Dedifferentiated amniotic fluid mesenchymal stem cell (primary cell): ENCODE data around the gene SFT2D1.

Experiments used
- DNase-seq: peaks from one replicate; pipeline ENCODE4 v3.0.0-alpha.2; 2016; ENCODE audit errors: extremely low spot score

The SFT2D1 gene

DNA sequence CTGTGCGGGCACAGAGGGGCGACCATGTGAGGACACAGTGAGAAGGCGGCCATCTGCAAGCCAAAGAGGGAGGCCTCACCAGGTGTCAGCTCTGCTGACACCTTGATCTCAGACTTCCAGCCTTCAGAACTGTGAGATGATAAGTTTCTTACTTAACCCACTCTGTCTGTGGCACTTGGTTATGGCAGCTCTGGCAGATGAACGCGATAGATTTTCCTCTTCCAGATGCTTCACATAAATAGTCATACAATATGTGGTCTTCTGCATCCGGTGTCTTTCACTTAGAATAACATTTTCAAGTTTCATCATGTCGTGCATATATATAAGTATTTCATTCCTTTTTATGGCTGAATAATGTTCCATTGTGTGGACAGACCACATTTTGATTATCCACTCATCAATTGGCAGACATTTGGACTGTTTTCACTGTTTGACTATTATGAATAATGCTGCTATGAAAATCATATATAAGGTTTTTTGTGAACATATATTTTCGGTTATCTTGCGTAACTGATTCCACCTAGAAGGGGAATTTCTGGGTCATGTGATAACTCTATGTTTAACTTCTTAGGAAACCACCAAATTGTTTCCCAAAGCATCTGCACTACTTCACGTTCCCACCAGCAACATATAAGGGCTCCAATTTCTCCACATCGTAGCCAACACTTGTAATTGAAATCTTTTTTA, 64.3 kb downstream of the SFT2D1 start:
- no peak for DNase-seq

DNA sequence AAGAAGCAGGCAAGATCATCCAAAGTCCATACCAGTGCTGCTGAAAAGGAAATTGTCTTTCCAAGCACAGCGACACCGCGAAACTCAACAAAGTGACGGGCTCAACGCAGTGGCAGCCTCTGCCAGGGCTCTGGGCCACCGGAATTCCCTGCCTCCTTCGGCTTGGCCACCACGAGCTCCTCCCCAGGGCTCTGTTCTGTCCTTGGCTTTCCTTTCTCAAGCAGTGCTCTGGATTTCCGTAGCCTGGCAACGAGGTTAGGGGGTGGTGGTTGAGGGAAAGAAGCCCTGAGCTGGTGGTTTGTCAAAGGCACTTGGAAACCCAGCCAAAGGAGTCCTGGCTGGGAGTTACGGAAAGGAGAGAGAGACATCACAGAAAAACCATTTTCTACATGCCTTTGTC, 65.3 kb downstream of the SFT2D1 start:
- no peak for DNase-seq

DNA sequence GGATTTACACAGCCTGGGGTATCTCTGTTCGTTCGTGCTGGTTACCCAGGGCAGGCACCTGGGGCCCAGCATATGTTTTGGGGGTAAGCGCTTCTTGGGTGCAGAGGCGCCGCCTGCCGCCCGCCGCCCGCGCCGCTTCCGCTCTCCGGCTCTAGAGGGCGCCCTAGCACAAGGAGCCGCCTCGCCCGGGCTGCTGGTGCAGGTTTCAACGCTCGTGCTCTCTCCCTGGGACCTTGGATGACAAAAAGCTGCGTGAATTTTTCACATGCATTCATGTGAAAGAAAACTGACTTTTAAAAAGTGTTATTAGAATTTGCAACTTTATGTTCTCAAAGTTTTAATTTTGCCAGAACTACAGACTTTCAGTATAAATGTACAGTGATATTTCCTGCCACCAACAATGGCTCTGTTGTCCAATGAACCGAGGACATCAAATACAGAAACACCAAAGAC, 66.6 kb downstream of the SFT2D1 start:
- DNase-seq, result peak; percentile 33

DNA sequence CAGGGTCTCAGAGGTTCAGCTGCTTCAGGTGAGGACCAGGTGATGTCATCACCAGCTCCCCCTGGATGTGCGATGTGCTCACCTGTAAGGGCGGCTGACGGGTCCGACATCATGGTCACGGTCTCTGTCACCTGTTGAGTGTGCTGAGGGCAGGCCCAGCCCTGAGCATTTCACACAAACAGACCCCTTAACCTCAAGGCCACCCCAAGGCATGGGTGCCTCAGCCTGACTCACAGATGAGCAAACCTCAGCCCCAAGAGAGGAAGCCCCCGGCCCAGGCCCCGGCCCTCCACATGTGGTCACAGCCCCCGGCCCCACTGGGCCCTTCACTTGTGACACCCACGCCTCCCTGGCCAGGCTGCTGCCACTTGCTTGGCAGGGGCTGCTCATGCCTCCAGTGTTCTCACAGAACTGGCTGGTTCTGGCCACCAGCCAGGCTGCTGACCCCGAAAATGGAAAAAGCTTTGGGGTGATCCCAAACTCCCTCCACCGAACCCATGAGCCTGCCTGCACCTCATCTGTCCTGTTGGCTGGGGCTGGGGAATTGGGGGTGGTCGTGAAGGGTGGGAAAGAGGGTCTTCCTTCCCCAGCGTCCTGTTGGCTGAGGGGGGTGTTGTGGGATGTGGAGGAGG, 67.5 kb downstream of the SFT2D1 start:
- no peak for DNase-seq

DNA sequence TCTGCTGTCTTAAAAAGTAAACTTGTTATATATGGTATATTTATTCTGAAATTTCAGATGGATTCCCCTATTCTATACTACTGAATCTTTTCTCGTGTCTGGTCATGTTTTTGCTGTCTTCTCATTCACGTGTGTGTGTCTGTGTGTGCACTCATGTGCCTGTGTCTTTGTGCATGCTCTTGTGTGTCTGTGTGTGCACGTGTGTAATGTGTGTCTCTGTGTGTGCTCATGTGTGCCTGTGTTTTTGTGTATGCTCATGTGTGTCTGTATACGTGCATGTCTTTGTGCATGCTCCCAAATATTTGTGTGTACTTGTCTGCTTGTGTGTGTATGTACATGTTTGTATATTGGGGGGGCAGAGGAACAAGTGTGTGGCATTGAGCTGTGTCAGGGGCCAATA, 68.2 kb downstream of the SFT2D1 start:
- DNase-seq, result no peak

DNA sequence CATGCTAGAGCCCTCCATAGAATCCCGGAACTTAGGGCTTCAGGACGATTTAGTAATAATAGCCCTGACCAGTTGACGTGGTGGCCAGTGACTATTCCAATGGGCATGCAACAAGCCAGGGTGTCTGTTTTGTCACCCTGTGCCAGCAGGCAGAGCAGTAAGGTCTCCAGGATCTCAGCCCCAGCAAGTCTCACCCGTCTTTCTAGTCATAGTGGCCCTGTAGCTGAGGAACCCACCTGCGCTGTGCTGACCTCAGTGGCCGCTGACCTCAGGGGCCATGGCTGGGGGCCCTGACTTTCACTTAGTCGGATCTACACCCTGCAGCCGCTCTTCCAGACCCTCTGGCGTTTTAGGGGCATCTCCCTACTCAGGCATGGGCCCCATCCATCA, 71.0 kb downstream of the SFT2D1 start:
- no peak for DNase-seq

DNA sequence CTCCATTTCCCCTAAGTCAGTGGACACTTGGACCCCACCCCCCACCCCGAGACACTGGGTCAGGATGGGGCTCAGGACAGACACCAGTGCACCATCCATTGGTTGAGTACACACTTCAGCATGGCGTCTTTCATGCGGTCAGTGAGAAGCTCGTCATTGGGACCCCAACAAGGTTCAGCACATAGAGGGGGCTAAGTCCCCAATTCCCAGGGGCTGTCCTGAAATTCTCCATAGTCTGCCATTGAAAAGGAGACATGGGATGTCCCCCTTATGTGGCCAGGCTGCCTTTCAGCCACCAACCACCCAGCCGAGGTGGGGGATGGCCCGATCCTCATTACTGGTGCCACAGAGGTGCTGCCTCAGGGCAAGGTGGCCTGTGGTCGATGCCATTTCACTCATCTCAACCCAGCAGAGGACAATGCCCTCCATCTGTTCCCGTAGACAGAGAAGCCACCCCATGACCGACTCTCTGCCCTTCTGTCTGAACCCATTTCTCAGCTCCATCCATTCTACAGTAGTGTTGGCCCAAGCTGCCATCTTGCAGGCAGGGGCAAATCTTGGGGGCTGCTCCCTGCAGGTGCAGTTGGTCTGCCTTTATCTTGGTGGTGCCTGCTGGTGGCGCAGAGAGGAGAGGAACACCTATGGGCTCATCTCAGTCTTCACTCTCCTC, 71.5 kb downstream of the SFT2D1 start:
- DNase-seq, result no peak
